HG03457 (cell line): Measurements from ENCODE around the gene LILRA5.
"Not testable (repeated sequence)": the region's sequence is repeated elsewhere in the genome, so short reads cannot be mapped to it uniquely, and the experiment has no call there.

Experiments used
- ATAC-seq: cut with Tn5 transposase; IDR thresholded peaks from one replicate; pipeline ENCODE4 v1.9.1; 2021; ENCODE audit warnings: moderate number of reproducible peaks; ENCODE audit not compliant: unreplicated experiment

The LILRA5 gene

GRCh38 chr19:54312436-54313377 is at the start of gene LILRA5:
Gene LILRA5, minus strand, starts transcription at chr19:54313166. Its CDS starts 147 bp downstream, at chr19:54313019.
- no peak for ATAC-seq

GRCh38 chr19:54361680-54362422 is 48.9 kb upstream of the LILRA5 start:
- ATAC-seq: not testable (repeated sequence)

GRCh38 chr19:54359149-54359820 is 46.3 kb upstream of the LILRA5 start:
- peak; percentile 73 for ATAC-seq

- ATAC-seq: no peak
Observed at GRCh38 chr19:54357381-54357780, 44.4 kb upstream of the LILRA5 start.

GRCh38 chr19:54356444-54357056 is 43.6 kb upstream of the LILRA5 start:
- no peak for ATAC-seq

GRCh38 chr19:54355675-54356074 is 42.7 kb upstream of the LILRA5 start:
- ATAC-seq: no peak

- ATAC-seq: no peak
Observed at GRCh38 chr19:54354761-54355160, 41.8 kb upstream of the LILRA5 start.

GRCh38 chr19:54352546-54352945 is 39.6 kb upstream of the LILRA5 start:
- ATAC-seq: no peak

GRCh38 chr19:54352041-54352440 is 39.1 kb upstream of the LILRA5 start:
- no peak for ATAC-seq

GRCh38 chr19:54351474-54351873 is 38.5 kb upstream of the LILRA5 start:
- ATAC-seq: no peak

- no peak for ATAC-seq
Observed at GRCh38 chr19:54345938-54346386, 33.0 kb upstream of the LILRA5 start.

GRCh38 chr19:54343868-54344267 is 30.9 kb upstream of the LILRA5 start:
- no peak for ATAC-seq

- ATAC-seq: no peak
Observed at GRCh38 chr19:54341295-54341694, 28.3 kb upstream of the LILRA5 start.

GRCh38 chr19:54339646-54340358 is 26.8 kb upstream of the LILRA5 start:
- no peak for ATAC-seq

GRCh38 chr19:54338521-54338920 is 25.6 kb upstream of the LILRA5 start:
- no peak for ATAC-seq

GRCh38 chr19:54337858-54338230 is 24.9 kb upstream of the LILRA5 start:
- no peak for ATAC-seq

GRCh38 chr19:54336893-54337857 is 24.2 kb upstream of the LILRA5 start:
- ATAC-seq: no peak

- ATAC-seq: no peak
Observed at GRCh38 chr19:54335979-54336892, 23.3 kb upstream of the LILRA5 start.
